Activated CD8-positive, alpha-beta T cell treated with anti-CD3 and anti-CD28 coated beads for 36 hours (primary cell): ENCODE results near the gene KCNMA1. TPM values are rescaled to one million over a fixed set of nuclear protein-coding genes. Genes with fewer than 3 reads are reported as not detected.

Source experiments
- ATAC-seq: fragments of 200-7000 bp; cut with Tn5 transposase; one replicate; pipeline ENCODE4 v1.10.0; 2021; ENCODE audit warnings: mild to moderate bottlenecking, moderate library complexity
- CTCF ChIA-PET: fragments of 350-600 bp; sonication (Branson Sonifier 250); formaldehyde crosslinking; loops from one replicate; lab custom pipeline; 2021; ENCODE audit warnings: antibody characterized with exemption; lab: Charles Lee
- POLR2A ChIA-PET: fragments of 350-600 bp; sonication (Branson Sonifier 250); formaldehyde crosslinking; loops from one replicate; lab custom pipeline; 2021; ENCODE audit warnings: antibody characterized with exemption; lab: Charles Lee
- DNase-seq: peaks from one replicate; pipeline ENCODE4 v3.0.0-alpha.2; 2020
- H3K27ac Mint-ChIP-seq: one replicate; pipeline ENCODE4 v1.8.0; 2021; ENCODE audit warnings: mild to moderate bottlenecking, mixed read lengths
- H3K27me3 Mint-ChIP-seq: one replicate; pipeline ENCODE4 v1.8.0; 2021; ENCODE audit warnings: mixed read lengths
- H3K36me3 Mint-ChIP-seq: one replicate; pipeline ENCODE4 v1.8.0; 2021; ENCODE audit warnings: low read depth, mixed read lengths
- H3K4me1 Mint-ChIP-seq: one replicate; pipeline ENCODE4 v1.8.0; 2021; ENCODE audit warnings: low read depth, mixed read lengths
- H3K4me3 Mint-ChIP-seq: one replicate; pipeline ENCODE4 v1.8.0; 2021; ENCODE audit warnings: mild to moderate bottlenecking, moderate library complexity, mixed read lengths
- H3K9me3 Mint-ChIP-seq: one replicate; pipeline ENCODE4 v1.8.0; 2021; ENCODE audit warnings: mixed read lengths
- CTCF ChIP-seq: fragments of 200-600 bp; IDR thresholded peaks from one replicate; pipeline ENCODE4 v1.8.0; 2022; ENCODE audit warnings: antibody characterized with exemption, mild to moderate bottlenecking
- intact Hi-C: fragments of 100-400 bp; cut with micrococcal nuclease; formaldehyde crosslinking; loops from one replicate; pipeline ENCODE4 v1.10.0; 2022
- total RNA-seq, 2 experiments: library from RNA; stranded (reverse); gene quantifications; one replicate each; pipeline ENCODE4 v1.2.3, GENCODE V29; 2021

The KCNMA1 gene
- total RNA-seq, 2 experiments from 2014 or later, result 0.18 TPM; not detected in 1

GRCh38 chr10:76995023-76995422 lies 642.6 kb downstream of the KCNMA1 start:
- ATAC-seq (no peak), DNase-seq (no peak)
- ChIA-PET POLR2A (no interaction called here), CTCF (interaction anchor here (1.0 to 1.7 kb wide), 2 partner anchors 10 kb away, joined by 3 to 12 read pairs; no protein-coding TSS in a partner anchor)
- Mint-ChIP-seq H3K27ac (no peak overlapping the region), H3K9me3 (no peaks in the 10 kb centered on the region), H3K36me3 (no peaks in the 10 kb centered on the region), H3K4me3 (no peak overlapping the region), H3K27me3 (no peaks in the 10 kb centered on the region), H3K4me1 (no peaks in the 10 kb centered on the region)
- no peak for TF ChIP-seq CTCF
- intact Hi-C loops, result no loop called here

DNA sequence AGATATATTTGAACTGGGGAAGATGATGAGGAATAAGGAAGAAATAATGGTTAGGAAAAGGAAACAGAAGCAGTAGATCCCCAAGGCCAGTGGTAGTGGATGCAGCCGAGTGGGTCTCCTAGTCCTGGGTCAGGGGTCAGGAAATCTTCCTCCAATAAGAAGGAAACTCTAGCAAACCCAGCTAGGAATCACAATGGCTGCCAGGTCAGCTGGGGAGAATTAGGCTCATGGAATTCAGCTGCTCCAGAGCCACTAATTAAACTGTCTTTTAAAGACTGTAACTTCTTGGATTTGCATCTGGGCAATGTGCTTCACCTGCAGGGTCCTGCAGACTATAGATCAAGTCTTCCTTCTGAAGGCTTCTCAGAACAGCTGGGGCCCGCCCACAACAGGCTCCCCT lies 644.4 kb downstream of the KCNMA1 start:
- Mint-ChIP-seq H3K27ac (no peak overlapping the region), H3K4me3 (no peak overlapping the region), H3K27me3 (no peaks in the 10 kb centered on the region), H3K4me1 (no peaks in the 10 kb centered on the region), H3K36me3 (no peaks in the 10 kb centered on the region), H3K9me3 (no peaks in the 10 kb centered on the region)
- ChIA-PET CTCF (interaction anchor here (1.5 to 3.3 kb wide), 2 partner anchors 8 to 12 kb away, joined by 5 to 12 read pairs; no protein-coding TSS in a partner anchor), POLR2A (no interaction called here)
- DNase-seq (no peak), ATAC-seq (no peak)
- intact Hi-C loops, result no loop called here
- no peak for TF ChIP-seq CTCF

DNA sequence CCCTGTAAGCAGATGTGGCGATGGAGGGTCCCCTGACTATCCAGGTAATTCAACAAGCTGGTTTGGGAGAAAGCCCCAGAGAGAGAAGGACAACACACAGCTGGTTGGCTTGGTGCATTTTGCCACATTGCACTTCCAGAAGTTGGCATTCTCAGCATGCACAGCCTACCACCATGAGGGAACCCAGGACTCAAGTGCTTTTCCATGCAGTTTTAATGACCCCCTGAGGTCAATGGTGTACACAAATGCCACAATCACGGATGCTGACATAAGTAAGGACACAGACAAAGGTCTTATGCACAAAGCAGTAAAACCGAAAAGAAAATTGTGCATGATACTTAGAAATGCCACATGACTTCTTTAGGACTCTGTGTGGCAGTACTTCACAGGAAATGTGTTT lies 645.1 kb downstream of the KCNMA1 start:
- ATAC-seq (no peak), DNase-seq (no peak)
- ChIA-PET CTCF (interaction anchor here (1.4 to 3.3 kb wide), 2 partner anchors 9 to 13 kb away, joined by 3 to 12 read pairs; no protein-coding TSS in a partner anchor), POLR2A (no interaction called here)
- Mint-ChIP-seq H3K27me3 (no peaks in the 10 kb centered on the region), H3K4me1 (no peaks in the 10 kb centered on the region), H3K9me3 (no peaks in the 10 kb centered on the region), H3K4me3 (no peak overlapping the region), H3K36me3 (no peaks in the 10 kb centered on the region), H3K27ac (no peak overlapping the region)
- intact Hi-C loops, result no loop called here
- no peak for TF ChIP-seq CTCF

- H3K36me3 Mint-ChIP-seq, result no peaks in the 10 kb centered on the region
- CTCF ChIA-PET, result interaction anchor here (1.4 to 3.3 kb wide), 2 partner anchors 8 to 13 kb away, joined by 3 to 12 read pairs; no protein-coding TSS in a partner anchor
- ATAC-seq, result no peak
- H3K4me3 Mint-ChIP-seq, result no peak overlapping the region
- H3K27ac Mint-ChIP-seq, result no peak overlapping the region
- intact Hi-C loops, result no loop called here
- TF ChIP-seq CTCF, result no peak
- no peak for DNase-seq
- POLR2A ChIA-PET, result no interaction called here
- no peaks in the 10 kb centered on the region for H3K9me3 Mint-ChIP-seq
- no peaks in the 10 kb centered on the region for H3K4me1 Mint-ChIP-seq
- H3K27me3 Mint-ChIP-seq, result no peaks in the 10 kb centered on the region
Observed at GRCh38 chr10:76991621-76992020, 646.0 kb downstream of the KCNMA1 start.

GRCh38 chr10:76990561-76990960 lies 647.0 kb downstream of the KCNMA1 start:
- no peak overlapping the region for H3K4me3 Mint-ChIP-seq
- DNase-seq, result no peak
- no peak for TF ChIP-seq CTCF
- no peaks in the 10 kb centered on the region for H3K27me3 Mint-ChIP-seq
- H3K27ac Mint-ChIP-seq, result no peak overlapping the region
- ChIA-PET CTCF (interaction anchor here (3.3 kb wide), 1 partner anchor 15 kb away, joined by 12 read pairs; no protein-coding TSS in a partner anchor), POLR2A (no interaction called here)
- intact Hi-C loops, result no loop called here
- ATAC-seq, result no peak
- H3K36me3 Mint-ChIP-seq, result no peaks in the 10 kb centered on the region
- no peaks in the 10 kb centered on the region for H3K4me1 Mint-ChIP-seq
- H3K9me3 Mint-ChIP-seq, result no peaks in the 10 kb centered on the region
